NCI-H187 treated with DMSO at 0.1 percent for 48 hours (cell line): Measurements from ENCODE around the gene KRTAP5-8.
"Not testable (repeated sequence)": the region's sequence is repeated elsewhere in the genome, so short reads cannot be mapped to it uniquely, and the experiment has no call there.

Experiments
- DNase-seq: peaks from one replicate; lab custom pipeline; 2025; lab: John Stamatoyannopoulos, UW

KRTAP5-8 gene

DNA sequence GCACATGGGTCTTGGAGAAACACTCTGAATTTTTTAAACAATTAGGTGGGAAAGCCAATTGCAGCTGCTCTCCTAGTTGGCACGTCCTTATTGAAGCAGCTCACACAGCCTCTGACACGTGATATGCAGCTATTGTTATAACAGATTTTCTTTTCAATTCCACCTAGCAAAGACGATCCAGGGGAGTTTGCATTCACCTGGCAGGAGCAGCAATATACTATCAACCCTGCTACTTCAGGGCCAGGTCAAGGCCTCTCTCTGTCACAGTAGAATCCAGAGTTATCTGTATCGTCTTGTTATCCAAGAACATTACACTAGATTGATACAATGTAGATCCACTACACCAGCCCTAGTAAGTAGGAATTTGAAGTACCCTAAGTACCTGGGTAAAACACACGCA is 36.6 kb downstream of the KRTAP5-8 start:
- no peak for DNase-seq

DNA sequence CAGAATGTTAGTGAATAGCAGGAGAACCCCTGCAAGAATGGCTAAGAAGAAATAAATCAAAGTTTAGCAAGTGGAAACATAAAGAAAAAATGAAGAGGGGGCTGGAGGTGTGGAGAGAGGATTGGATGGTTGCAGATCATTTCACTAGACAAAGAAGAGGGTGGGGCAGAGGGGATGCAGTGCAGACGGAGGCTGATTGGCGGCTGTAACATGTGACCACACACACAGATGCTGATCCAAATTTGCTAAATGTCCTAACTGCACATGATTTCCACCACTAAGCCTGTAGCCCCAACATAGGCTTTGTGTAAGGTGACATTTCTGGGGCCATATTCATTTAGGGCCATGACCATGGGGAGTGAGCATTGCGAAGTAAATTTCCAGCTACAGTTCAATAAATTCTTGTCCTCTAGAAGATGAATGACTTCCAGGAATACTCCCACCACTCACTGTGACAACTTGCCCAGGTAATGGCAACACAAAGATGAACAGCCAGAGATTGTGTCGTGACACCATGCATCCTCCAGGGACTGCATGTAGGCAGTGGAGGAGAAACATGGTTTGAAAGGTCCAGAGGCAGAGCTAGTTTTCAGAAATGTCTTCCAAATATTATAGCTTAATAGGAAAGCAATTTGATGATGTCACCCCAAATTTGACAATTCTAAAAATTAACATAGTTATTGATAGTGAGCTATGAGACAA is 38.0 kb downstream of the KRTAP5-8 start:
- no peak for DNase-seq

DNA sequence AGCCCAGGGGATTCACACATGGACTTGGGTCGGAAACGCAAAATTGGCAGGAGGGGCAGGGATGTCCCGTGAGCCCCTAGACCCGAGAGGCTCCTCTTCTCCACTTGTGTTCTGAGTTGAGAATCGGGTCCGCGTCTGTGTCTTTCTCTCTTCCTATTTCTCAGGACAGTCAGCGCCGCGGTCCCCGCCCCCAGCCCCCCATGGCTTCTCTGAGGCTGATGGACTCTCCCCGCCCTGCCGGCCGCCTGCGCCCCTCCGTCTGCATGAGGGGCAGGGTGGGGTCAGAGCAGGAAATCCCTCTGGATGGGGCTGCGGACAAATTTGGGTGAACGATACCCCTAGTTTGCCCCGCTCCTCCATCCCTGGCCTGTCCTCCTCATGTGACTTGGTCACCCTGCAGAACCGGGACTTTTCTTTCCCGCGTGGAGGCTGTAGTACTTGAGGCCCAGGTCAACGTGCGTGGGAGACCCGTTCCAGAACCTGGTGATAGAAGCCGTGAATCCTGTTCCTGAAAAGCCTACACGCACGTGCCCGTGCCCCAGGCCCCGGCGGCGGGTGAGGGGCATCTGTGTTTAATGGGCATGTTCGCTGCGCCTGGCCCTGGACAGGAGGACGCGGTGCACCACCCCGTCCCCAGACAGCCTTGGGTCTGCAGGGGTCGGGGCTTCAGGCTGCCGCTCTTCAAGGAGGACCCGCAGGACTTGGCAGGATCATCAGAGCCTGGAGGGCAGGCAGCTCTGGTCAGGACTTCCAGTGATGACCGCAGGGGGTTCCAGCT is 39.1 kb downstream of the KRTAP5-8 start:
- DNase-seq: not testable (repeated sequence)

GRCh38 chr11:71577469-71578004 is 39.7 kb downstream of the KRTAP5-8 start:
- DNase-seq: no peak

DNA sequence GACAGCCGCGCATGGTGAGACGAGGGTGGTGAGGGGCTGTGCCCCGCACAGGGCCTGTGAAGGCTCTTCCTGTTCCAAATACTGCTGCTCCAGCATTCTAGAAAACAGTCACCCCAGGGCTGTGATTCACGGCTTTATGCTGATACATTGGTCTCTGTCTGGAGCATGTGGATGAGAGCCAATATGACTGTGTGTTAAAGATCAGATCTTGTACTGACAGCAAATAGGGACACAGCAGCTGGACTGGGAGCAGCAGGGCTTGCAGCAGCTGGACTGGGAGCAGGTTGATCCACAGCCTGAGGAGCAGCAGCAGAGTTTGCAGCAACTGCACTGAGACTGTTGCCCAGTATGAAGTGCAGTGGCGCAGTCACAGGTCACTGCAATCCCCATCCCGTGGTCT is 41.7 kb downstream of the KRTAP5-8 start:
- DNase-seq: not testable (repeated sequence)

DNA sequence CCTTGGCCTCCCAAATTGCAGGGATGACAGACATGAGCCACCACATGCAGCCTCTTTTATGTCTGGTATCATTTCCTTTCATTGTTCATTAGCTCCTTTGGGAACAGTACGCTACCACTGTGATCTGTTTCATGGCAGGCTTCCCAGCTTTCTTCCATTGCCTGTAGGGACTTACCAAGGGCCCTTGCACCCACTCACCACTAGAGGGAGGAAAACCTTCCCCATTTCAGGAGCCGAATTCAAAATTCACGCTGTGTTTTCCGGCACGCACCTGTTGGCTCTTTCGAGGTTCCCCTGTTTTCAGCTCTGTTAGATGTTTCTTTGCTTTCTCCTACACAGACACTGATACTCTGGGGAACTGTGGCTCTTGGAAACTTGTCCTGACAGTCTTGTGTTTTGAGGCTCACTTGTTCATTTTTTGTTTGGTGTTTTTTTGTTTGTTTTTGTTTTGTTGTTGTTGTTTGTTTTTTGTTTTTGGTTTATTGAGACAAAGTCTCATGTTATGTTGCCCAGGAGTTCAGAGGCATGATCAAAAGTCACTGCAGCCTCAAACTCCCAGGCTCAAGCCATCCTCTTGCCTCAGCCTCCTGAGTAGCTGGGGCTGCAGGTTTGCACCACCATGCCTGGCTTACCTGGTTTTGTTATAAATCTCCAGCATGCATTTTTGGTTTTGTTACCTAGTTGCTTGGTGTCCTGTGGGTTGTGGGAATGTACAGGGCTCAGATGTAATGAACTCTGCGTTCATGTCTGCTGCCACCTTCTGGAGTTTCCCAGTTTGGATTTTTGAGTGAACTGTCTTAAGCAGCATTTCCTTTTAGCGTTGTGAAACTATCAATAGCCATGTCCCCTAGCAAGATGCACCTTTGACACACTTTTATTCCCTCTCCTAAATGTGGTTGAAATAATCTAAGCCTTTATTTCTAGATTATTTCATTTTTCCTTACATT is 42.5 kb downstream of the KRTAP5-8 start:
- peak; percentile 22 for DNase-seq

- no peak for DNase-seq
Measured at GRCh38 chr11:71581826-71582225, 44.0 kb downstream of the KRTAP5-8 start.

DNA sequence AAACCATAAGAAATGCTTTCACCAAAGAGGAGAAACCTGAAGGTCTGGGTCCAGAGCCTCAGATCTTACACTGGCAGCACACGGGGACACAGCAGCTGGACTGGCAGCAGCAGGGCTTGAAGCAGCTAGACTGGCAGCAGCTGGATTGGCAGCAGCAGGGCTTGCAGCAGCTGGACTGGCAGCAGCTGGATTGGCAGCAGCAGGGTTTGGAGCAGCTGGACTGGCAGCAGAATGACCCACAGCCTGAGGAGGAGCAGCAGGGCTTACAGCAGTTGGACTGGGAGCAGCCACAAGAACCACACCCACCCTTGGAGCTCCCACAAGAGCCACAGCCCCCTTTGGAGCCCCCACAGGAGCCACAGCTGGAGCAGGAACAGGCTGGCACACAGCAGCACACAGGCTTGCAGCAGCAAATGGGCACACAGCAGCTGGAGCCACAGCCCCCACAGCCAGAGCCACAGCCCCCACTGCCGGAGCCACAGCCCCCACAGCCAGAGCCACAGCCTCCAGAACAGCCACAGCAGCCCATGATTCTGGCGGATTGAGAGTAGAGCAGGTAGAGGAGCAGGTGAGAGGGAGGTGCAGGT is 44.6 kb downstream of the KRTAP5-8 start, which contains the start of gene KRTAP5-11:
KRTAP5-11 (minus strand) TSS at position 567 of the 587 bp plus-strand sequence; CDS start at position 529, 38 bp downstream.
- no peak for DNase-seq

DNA sequence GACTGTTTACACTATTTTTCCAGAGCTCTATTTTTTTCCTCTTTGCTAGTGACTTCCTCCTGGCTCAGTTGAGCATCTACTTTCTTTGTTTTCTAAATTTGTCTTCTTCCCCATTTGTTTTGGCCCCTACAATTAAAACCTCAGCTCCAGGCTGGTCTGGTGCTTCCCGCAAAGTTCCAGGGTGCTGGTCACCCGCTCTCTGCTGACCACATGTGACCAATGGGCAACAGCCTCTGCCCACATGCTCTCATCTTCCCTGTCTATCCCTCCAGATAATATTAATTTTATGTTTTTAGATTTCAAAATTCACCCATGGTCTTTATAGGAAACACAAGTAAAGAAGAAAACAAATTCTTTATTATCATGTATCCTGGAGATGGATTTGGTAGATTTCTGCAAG is 45.1 kb downstream of the KRTAP5-8 start:
- DNase-seq: not testable (repeated sequence)

DNA sequence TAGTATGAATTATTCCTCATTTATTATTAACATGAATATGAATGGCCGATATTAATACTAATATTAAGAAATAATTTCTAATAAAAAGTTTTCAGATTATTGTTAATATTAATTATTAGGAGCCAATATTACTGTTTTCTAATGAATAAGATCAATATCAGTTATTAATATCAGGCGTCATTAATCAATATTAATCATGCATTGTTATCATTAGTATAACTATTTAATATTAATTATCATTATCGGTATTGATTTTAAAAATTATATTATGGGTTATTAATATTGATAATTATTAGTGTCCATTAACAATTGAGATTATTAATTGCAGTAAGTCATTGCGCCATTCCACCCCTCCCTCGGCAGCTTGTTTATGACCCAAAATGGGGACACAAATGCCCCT is 47.8 kb downstream of the KRTAP5-8 start:
- not testable (repeated sequence) for DNase-seq

GRCh38 chr11:71588314-71588713 is 50.5 kb downstream of the KRTAP5-8 start:
- not testable (repeated sequence) for DNase-seq
